RPMI8226 (cell line): ENCODE data around the gene MED16.

Experiments
- DNase-seq: peaks from one replicate; pipeline ENCODE4 v3.0.0-alpha.2; 2015

MED16 gene

GRCh38 chr19:892894-893689 lies at the start of gene MED16, which contains the start of gene RNU6-9:
Gene MED16, minus strand, starts transcription at chr19:893187. Its CDS starts 2,056 bp downstream, at chr19:891131.
Gene RNU6-9, plus strand, starts transcription at chr19:893484.
- DNase-seq: peak; percentile 97

GRCh38 chr19:942133-942645 lies 49.2 kb upstream of the MED16 start:
- no peak for DNase-seq

- no peak for DNase-seq
These were observed 48.5 kb upstream of the MED16 start for GRCh38 chr19:941292-942132.

- peak; percentile 96 for DNase-seq
These were observed 47.8 kb upstream of the MED16 start for GRCh38 chr19:940591-941291.

GRCh38 chr19:939922-940321 lies 46.9 kb upstream of the MED16 start:
- DNase-seq: no peak

- no peak for DNase-seq
These were observed 46.5 kb upstream of the MED16 start for GRCh38 chr19:939439-939838.

- no peak for DNase-seq
These were observed 45.4 kb upstream of the MED16 start for GRCh38 chr19:938233-938923.

GRCh38 chr19:937259-937694 lies 44.3 kb upstream of the MED16 start:
- no peak for DNase-seq

GRCh38 chr19:936175-936546 lies 43.2 kb upstream of the MED16 start:
- DNase-seq: no peak

GRCh38 chr19:934865-935479 lies 42.0 kb upstream of the MED16 start:
- DNase-seq: no peak

- DNase-seq: no peak
These were observed 41.3 kb upstream of the MED16 start for GRCh38 chr19:934197-934840.

GRCh38 chr19:933553-933882 lies 40.5 kb upstream of the MED16 start:
- no peak for DNase-seq

- DNase-seq: no peak
These were observed 39.9 kb upstream of the MED16 start for GRCh38 chr19:932648-933552.

GRCh38 chr19:931860-932647 lies 39.1 kb upstream of the MED16 start:
- no peak for DNase-seq

GRCh38 chr19:929891-930258 lies 36.9 kb upstream of the MED16 start:
- DNase-seq: no peak

- no peak for DNase-seq
These were observed 36.4 kb upstream of the MED16 start for GRCh38 chr19:929203-929890.

- DNase-seq: no peak
These were observed 35.6 kb upstream of the MED16 start for GRCh38 chr19:928471-929202.

GRCh38 chr19:927780-928401 lies 34.9 kb upstream of the MED16 start:
- DNase-seq: no peak
